Skin epidermis (tissue), 12 donors: ENCODE results near the gene TEX2.
A peak's percentile ranks its signal among the peaks of the same experiment; 100 is the strongest.

Experiments used
- H3K27ac ChIP-seq, 21 experiments: fragments of 200-600 bp; sonication (generic) in 11 of 21; one replicate each; pipeline ENCODE4 v1.5.0; 2020; ENCODE audit warnings: mild to moderate bottlenecking in 3 of 21, inconsistent platforms in 2 of 21, moderate library complexity in 2 of 21
- H3K4me3 ChIP-seq, 7 experiments: fragments of 200-600 bp; sonication (generic) in 2 of 7; one replicate each; pipeline ENCODE4 v1.5.0; 2020; ENCODE audit warnings: inconsistent platforms in 2 of 7, mild to moderate bottlenecking in 2 of 7, moderate library complexity in 1 of 7

TEX2 gene

GRCh38 chr17:64107500-64108236, 155.4 kb downstream of the TEX2 start:
- Histone ChIP-seq H3K27ac (peak overlapping the region in 4 of 21 experiments; percentile 14 to 55 (median 40)), H3K4me3 (no peak overlapping the region)

GRCh38 chr17:64106918-64107317, 156.1 kb downstream of the TEX2 start:
- no peak overlapping the region for H3K4me3 ChIP-seq
- H3K27ac ChIP-seq = peak overlapping the region in 8 of 21 experiments; percentile 4 to 55 (median 24)

- Histone ChIP-seq H3K27ac (no peak overlapping the region), H3K4me3 (no peak overlapping the region)
Measured at GRCh38 chr17:64103391-64104364, 159.4 kb downstream of the TEX2 start.

DNA sequence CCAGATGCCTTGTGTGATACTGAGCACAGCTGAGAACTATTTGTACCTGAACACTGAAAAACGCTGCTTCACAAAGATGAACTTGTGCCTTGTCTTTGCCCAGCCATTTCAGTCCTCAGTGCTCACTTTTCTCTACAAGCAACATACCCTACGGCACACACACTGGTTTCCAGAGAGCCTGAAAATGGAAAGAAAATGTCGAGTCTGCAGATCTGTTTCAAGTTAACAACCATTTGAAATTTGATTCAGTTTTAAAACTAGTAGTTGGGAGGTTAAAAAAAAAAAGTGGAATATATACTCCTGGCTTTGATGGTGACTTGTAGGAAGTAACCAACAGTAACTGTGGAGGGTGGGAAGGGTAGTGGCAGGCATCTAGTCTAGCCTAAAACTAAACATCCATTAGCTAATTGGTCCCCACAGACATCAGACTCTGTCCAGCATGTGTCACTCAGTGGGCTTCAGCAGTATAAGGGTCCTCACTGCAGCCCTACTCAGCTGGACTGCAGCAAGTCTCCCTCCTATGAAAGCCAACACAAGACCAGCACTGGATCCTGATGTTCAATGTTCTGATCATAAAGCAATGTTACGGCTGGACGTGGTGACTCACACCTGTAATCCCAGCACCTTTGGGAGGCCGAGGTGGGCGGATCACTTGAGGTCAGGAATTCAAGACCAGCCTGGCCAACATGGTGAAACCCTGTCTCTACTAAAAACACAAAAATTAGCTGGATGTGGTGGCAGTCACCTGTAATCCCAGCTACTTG, 160.3 kb downstream of the TEX2 start:
- Histone ChIP-seq H3K4me3 (no peak overlapping the region), H3K27ac (no peak overlapping the region)

- H3K4me3 ChIP-seq = no peak overlapping the region
- no peak overlapping the region for H3K27ac ChIP-seq
Measured at GRCh38 chr17:64099543-64099942, 163.5 kb downstream of the TEX2 start.
